Fibroblast of pulmonary artery (primary cell): ENCODE measurements around the gene OR2H1.

Source experiments
- DNase-seq: peaks from one replicate; pipeline ENCODE4 v3.0.0-alpha.2; 2010; ENCODE audit warnings: low read depth
- H3K4me3 ChIP-seq: replicated peaks from 2 replicates; pipeline ENCODE4 v1.5.1; 2011; ENCODE audit warnings: low read depth, mild to moderate bottlenecking, control low read depth, low read length, moderate library complexity
- TF ChIP-seq, protein P1 (sequence below): IDR thresholded peaks from 2 replicates; pipeline ENCODE4 v1.5.1; 2011; ENCODE audit warnings: mild to moderate bottlenecking, control low read depth, low read length, inconsistent platforms; ENCODE audit errors: missing control alignments

Gene OR2H1

DNA sequence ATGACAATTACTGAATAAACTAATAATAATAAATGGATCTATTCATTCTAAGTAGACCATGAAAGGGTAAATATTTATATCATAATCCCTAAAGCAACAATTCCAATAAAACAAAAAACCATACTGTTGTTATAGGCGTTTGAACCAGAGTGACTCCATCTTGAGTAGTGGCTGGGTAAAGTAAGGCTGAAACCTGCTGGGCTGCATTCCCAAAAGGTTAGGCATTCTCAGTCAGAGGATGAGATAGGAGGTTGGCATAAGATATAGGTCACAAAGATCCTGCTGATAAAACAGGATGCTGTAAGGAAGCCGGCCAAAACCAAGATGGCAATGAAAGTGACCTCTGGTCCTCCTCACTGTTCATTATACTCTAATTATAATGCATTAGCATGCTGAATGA lies 8.3 kb downstream of the OR2H1 start:
- no peak overlapping the region for H3K4me3 ChIP-seq
- no peak for DNase-seq
- TF ChIP-seq, protein P1, sequence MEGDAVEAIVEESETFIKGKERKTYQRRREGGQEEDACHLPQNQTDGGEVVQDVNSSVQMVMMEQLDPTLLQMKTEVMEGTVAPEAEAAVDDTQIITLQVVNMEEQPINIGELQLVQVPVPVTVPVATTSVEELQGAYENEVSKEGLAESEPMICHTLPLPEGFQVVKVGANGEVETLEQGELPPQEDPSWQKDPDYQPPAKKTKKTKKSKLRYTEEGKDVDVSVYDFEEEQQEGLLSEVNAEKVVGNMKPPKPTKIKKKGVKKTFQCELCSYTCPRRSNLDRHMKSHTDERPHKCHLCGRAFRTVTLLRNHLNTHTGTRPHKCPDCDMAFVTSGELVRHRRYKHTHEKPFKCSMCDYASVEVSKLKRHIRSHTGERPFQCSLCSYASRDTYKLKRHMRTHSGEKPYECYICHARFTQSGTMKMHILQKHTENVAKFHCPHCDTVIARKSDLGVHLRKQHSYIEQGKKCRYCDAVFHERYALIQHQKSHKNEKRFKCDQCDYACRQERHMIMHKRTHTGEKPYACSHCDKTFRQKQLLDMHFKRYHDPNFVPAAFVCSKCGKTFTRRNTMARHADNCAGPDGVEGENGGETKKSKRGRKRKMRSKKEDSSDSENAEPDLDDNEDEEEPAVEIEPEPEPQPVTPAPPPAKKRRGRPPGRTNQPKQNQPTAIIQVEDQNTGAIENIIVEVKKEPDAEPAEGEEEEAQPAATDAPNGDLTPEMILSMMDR: no peak

DNA sequence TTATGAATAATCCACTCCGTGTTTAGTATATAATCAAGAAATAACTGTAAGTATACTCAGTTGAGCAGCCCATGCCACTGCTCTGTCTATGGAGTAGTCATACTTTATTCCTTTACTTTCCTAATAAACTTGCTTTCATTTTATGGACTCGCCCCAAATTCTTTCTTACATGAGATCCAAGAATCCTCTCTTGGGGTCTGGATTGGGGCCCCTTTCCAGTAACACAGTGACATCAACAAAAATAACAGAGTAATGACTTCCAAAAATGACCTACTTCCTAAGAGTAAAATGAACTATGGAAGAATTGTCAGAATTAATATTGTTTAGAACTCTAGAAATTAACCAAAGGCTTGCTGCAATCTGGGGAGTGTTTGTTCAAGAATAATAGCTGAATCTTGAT lies 8.8 kb downstream of the OR2H1 start:
- TF ChIP-seq, protein P1: no peak
- no peak overlapping the region for H3K4me3 ChIP-seq

DNA sequence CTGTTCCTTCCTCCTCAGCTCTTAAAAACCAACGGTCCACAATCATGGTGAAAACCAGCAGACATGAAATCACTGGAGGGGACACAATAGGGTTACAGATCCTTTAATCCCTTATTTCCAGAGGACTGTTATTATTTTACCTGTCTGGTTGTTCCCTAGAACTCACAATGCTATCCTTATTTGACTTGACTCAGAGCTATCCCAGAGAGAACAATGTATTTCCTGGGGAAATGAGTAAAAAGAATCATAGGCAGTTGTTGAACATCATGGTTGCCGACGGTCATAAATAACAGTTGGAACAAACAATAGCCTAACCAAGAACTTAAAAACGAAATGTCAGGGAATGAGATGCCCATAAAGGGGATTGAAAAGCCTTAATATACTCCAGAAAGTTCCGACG lies 9.3 kb downstream of the OR2H1 start:
- TF ChIP-seq, protein P1: no peak
- no peak for DNase-seq

More for the DNA sequence above, 8.8 kb downstream of the OR2H1 start:
- DNase-seq: no peak

DNA sequence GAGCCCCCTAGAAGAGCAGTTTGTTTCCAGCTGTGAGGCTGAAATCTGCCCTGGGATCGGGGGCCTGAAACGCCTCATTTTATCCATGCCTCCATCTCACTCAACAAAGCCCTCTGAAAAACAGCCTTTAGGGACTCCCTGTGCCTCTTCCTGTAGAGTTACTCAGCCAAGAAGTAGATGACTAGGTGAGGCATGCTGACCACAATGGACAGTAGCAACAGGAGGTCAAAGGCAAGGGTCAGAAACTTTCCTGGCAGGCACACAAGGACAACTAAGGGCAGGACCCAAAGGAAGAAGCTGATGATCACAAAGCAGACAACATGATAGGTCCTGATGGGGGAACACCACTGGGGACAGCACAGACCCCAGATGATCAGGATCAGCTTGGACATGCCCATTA lies 18.0 kb downstream of the OR2H1 start:
- no peak for DNase-seq
- TF ChIP-seq, protein P1: no peak

More for the DNA sequence above, 9.3 kb downstream of the OR2H1 start:
- no peak overlapping the region for H3K4me3 ChIP-seq

DNA sequence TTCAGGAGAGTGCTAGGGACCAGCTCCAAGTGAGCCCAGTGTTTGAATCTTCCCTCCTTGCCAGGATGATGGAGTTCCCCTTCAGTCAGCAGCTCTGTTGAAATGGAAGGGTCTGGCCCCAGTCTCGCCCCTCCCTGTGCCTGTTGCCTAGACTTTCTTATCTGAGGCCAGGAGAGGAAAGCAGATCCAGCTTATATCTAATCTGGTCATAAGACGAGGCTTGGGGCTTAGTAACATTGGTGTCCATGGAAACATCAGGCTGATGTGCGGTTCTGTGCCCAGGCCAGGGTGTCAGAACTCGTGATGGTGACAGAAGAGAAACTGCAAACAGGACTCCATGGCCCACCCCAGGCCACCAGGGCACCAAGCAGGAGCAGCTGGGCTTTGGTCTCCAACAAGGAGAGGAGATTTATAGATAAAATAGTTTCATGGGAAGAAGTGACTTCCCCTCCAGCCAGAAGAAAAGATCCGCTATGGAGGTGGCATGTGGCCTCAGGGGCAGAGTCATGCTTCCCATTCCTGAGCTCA lies 21.0 kb downstream of the OR2H1 start:
- TF ChIP-seq, protein P1: no peak
- no peak for DNase-seq
- no peak overlapping the region for H3K4me3 ChIP-seq

More for the DNA sequence above, 18.0 kb downstream of the OR2H1 start:
- no peak overlapping the region for H3K4me3 ChIP-seq

DNA sequence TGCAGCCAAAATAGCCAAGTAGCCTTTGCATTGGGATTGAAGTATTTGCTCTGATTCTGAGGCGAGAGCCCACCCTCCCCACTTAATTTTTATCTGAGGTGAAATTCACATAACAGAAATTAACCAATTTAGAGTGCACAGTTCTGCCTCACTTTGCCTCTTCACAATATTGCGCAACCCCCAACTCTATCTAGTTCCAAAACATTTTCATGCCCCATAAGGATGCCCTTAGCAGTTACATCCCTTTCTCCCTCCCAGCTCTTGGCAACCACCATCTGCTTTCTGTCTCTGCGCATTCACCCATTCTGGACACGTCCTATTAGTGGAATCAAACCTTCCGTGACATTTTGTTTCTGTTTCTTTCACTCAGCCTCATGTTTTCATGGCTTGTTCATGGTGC lies 21.8 kb downstream of the OR2H1 start:
- no peak for DNase-seq
- TF ChIP-seq, protein P1: no peak

DNA sequence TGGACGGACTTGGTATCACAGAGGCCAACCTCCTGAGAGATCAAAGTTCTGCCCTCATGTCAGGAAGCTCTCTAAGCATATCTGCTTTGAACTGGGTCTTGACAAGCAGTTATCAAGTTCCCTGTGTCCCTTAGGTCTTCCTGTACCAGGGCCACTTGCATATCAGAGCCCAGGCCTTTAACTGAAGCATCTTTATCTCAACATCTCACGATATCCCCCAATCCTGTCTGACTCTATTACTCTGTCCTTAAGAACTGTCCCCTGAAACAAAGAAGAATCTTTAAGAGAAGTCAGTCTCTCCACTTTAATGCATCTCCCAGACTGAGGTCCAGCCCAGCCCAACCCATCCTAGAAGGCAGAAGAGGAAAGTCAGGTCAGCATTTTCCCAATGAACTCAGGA lies 22.6 kb downstream of the OR2H1 start:
- TF ChIP-seq, protein P1: no peak
- no peak for DNase-seq
- H3K4me3 ChIP-seq: no peak overlapping the region

More for the DNA sequence above, 21.8 kb downstream of the OR2H1 start:
- H3K4me3 ChIP-seq: no peak overlapping the region
